ENCODE results near the gene THOC3.
"Not testable (repeated sequence)": the region's sequence is repeated elsewhere in the genome, so short reads cannot be mapped to it uniquely, and the experiment has no call there.

THOC3 gene

DNA sequence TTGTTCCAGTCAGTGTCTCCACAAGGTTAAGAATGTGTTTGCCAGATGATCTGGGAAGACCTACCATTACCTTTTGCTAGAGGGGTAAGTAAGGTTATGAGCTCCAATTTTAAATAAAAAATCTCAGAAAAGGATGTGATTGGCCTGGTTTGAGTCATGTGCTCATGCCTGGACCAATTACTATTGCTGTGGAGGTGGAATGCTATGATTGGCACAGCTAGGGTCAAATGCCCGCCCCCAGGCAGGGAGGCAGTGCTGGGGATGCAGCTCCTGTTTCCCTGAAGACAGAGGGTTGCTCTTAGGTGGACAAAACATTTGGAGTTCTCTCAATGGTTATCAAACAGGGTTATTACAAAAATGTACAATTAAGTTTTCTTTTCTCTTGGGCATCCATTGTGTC is 29.6 kb downstream of the THOC3 start:
- not testable (repeated sequence) for DNase-seq

DNA sequence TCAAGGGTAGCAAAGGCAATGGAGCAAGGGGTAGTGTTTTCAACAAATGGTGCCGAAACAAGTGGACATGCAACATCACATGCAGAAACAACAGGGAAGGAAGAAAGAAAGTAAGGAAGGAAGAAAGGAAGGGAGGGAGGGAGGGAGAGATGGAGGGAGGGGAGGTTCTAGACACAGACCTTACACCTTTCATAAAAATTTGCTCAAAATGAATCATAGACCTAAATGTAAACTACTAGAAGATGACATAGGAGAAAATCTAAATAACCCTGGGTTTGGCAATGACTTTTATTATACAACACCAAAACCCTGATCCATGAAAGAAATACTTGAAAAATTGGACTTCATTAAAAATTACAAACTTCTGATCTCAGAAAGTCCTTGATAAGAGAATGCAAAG is 39.4 kb downstream of the THOC3 start:
- DNase-seq: not testable (repeated sequence)

DNA sequence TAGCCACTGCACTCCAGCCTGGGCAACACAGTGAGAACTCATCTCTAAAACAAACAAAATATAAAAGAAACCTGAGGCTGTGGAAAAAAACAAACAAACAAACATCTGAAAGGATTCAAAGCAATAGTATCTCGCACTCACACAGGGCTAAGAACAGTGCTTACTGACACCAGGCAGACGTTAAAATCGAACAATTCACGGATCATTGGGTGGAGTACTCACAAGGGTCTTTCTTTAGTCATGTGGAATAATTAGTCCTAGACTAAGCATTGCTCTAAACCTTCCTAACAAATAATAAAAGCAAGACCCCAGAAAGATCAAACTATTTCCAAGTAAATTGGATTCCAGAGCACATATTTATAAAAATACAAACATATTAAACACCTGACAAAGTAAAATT is 43.0 kb downstream of the THOC3 start:
- not testable (repeated sequence) for DNase-seq

DNA sequence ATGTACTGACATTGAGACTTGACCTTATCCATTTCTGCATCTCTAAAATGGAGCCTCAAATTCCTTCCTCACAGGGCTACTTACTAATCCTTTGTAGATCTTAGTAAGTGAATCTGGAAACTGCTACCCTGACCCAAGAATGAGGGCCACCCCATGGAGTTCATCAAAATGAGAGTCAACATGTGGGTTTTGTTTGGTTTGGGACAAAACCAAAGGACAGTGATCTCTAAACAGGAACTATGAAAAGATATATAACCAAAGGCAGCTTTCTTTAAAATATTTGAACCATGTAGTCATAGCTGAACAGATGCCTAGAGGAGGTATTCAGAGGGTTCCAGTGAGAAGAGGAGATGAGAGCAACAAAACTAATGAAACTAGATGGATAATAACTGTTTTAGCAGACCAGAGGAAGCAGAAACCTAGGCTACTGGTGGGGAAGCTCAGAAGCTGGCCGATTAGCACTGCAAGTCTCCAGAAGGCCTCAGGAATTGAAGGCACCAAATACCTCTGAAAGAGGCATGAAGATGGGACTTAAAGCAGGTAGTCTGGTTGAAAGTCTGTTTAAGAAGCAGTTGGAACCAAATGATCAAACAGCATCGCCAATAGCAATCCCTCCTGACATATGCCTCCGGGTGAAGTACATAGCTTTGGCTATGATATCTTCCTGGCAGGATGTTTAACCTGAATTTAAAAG is 45.8 kb downstream of the THOC3 start:
- DNase-seq: no peak

DNA sequence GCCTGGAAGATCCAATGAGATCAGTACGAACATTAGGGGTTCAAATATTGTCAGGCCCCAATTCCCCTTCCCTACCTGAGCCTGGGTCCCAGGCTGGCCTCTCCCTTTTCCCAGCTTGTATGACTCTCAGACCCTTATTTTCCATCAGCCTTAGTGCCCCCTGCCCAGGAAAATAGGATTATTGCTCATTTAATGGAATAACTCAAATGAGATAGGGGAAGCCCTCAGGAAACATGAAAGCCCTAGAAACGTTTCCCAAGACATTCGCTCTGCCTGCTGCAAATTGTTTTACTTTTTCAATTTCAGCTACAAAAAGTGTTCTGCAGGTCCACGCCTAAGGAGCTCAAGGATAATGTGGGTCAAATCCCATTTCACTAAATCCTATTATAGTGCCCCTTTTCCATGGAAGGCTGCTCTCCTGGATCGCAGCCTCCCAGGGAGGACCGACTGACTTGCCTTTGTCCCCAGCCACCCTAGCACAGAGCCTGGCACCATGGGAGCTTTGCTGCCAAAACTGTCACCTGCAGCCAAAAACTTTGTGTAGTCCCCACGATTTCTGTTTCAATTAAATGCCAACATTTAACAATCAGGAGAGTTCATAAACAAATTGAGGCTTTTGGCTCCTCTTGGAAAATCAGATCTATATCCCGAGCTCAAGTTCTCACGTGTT is 46.9 kb downstream of the THOC3 start:
- no peak for DNase-seq

DNA sequence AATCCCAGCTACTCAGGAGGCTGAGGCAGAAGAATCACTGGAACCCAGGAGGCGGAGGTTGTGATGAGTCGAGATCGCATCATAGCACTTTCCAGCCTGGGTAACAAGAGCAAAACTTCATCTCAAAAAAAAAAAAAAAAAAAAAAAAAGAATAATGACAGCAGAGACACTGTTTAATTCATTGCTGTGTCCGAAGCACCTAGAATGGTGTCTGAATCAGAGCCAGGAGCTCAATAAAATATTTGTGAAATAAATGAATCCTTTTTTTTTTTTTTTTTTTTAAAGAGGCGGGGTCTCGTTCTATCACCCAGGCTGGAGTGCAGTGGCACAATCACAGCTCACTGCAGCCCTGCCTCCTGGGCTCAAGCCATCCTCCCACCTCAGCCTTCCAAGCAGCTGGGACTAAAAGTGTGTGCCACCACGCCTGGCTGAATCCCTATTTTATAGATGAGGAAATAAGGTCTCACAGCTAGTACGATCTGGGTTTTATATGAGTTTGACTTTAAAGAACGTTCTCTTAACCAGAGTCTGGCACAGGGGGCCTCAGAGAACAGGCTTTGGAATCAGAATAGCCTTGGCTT is 47.8 kb downstream of the THOC3 start:
- no peak for DNase-seq

DNA sequence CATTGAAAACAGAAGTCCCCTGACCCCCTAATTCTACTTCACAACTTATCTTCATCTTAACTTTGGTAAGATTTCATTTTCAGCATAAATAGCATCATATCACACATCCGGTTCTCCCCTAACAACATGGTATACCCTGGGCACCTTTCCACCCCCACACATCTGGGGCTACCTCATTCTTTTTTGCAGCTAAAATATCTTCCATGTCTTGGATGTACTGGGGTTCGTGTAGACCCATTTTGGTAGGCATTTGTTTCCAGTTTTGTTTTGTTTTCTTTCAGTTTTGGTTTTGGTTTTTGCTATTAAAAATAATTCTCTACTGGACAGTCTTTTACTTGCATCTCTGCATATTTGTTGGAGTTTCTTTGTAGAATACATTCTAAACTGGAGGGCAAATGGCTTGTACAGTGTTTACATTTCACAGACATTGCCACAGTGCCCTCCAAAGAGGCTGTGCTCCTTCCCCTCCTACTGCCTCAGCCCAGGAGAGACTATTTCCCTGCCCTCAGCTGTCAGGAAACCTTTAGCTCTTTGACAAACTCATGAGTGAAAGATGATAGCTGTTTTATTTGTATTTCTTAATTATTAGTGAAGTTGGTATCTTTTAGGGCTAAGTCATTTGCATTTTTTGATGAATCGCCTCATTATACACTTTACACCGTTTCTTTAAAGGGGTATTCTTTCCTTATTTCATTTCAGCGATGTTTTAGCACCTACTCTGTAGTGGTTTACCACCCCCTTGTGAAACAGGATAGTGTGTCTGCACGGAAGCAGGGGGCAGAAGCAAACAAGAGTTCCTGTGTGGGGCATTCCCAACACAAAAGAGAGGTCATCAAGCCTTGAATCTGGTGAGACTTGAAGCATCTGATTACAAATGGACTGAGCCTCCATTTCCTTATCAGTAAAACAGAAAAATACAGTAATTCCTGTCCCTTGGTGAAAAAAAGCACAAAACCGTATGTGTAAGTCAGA is 52.8 kb downstream of the THOC3 start:
- not testable (repeated sequence) for DNase-seq

DNA sequence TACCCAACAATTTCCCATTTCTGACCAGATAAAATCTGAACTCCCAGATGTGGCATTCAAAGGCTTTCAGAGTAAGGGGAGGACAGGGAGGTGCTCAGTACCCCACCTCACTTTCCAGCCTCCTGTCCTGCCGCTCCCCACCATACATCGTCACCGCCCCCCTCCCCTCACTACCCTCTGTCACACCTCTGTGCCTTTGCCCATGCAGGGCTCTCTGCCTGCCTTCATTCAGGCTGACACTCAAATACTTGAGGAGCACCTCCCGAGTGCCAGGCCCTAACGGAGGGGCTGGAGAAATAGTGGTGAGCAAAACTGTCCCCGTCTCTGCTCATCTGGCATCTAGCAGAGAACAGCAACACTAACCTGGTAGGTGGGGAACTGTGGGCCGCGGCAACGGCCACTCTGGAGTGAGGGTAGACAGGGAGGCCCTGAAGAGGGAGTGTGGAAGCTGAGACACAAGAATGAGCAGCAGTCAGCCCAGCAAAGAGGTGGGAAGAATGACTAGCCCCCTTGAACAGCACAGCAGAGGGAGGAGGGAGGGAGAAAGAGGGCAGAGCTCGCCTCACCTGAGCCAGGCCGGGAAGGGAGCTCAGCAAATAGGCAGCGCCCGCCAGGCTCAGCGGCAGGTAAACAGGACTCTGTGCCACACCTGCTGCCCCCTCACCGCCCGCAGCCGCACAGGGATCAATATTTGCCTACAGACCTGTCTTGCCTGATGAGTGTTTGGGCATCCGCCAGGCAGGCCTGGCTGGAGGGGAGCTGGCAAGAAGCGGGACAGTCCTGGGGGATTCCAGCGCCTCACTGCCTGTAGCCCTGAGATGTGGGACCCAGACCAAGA is 54.1 kb downstream of the THOC3 start:
- not testable (repeated sequence) for DNase-seq

DNA sequence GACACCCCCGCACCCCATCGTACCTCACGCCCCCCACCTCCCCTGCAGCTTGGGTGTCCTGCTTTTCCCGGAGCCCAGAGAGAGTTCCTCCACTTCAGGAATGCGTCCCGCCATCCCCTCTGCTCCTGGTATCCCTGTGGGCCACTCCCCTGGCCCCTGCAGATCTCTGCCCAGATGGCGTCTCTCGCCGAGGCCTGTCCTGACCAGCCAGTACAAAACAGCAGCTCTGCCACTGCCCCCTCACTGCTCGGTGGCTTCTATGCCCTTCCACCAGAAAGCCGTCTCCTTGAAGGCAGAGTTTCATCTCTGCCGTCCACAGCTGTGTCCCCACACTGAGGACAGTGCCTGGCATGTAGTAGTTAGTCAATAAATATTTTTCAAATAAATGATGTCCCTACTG is 58.0 kb downstream of the THOC3 start:
- DNase-seq: not testable (repeated sequence)

All from effector CD8-positive, alpha-beta T cell (primary cell).